HFFc6 (cell line): ENCODE measurements around the gene MLPH. TPM values are rescaled to one million over a fixed set of nuclear protein-coding genes. Genes with fewer than 3 reads are reported as not detected.

Source experiments
- DNase-seq: peaks from one replicate; pipeline ENCODE4 v3.0.0-alpha.2; 2018
- H3K27ac Mint-ChIP-seq: 2 replicates; pipeline ENCODE4 v1.8.0; 2020; ENCODE audit warnings: mild to moderate bottlenecking, mixed read lengths
- H3K27me3 Mint-ChIP-seq: 2 replicates; pipeline ENCODE4 v1.8.0; 2021; ENCODE audit warnings: mild to moderate bottlenecking, moderate library complexity, mixed read lengths; ENCODE audit not compliant: insufficient read depth
- H3K36me3 Mint-ChIP-seq: 2 replicates; pipeline ENCODE4 v1.8.0; 2021; ENCODE audit warnings: low read depth, mixed read lengths
- H3K4me1 Mint-ChIP-seq: 2 replicates; pipeline ENCODE4 v1.8.0; 2020; ENCODE audit warnings: low read depth, mixed read lengths
- H3K4me3 Mint-ChIP-seq: 2 replicates; pipeline ENCODE4 v1.8.0; 2020; ENCODE audit warnings: mild to moderate bottlenecking, moderate library complexity, mixed read lengths
- H3K9me3 Mint-ChIP-seq: 2 replicates; pipeline ENCODE4 v1.8.0; 2020; ENCODE audit warnings: mild to moderate bottlenecking, mixed read lengths
- total RNA-seq, 6 experiments: library from RNA; stranded (reverse); fragmentation: NEBNext Ultra II Directional; extraction: Animal tissue kit (Norgen Biotek cat#: 25700); gene quantifications; 2 replicates in 1 of 6; 3 replicates in 5 of 6; pipeline ENCODE4 v1.2.3, GENCODE V29; 2021
- TF ChIP-seq, protein P1 (sequence below): fragments of 200-600 bp; sonication (generic); IDR thresholded peaks from 2 replicates; pipeline ENCODE4 v1.5.0; 2021; ENCODE audit warnings: antibody characterized with exemption, mild to moderate bottlenecking

The MLPH gene
- total RNA-seq, 6 experiments from 2014 or later, result 32.0 to 44.1 (median 41.0) TPM

DNA sequence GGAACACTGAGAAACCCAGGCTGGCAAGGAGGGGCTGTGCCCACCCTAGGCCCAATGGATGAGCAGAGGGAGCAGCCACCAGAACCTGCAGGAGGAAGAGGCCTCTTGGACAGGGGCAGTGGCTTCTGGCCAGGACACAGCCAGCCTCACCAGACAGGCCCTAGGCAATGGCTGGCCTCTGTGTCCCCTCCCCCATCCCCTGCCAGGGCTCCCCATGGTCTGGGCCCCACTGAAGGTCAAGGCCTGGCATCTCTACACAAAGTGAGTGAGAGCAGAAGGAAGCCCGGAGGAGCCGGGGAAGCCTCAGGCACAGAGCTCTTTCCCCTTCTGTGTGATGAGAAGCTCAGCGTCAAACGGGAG lies 85.7 kb downstream of the MLPH start:
- TF ChIP-seq, protein P1, sequence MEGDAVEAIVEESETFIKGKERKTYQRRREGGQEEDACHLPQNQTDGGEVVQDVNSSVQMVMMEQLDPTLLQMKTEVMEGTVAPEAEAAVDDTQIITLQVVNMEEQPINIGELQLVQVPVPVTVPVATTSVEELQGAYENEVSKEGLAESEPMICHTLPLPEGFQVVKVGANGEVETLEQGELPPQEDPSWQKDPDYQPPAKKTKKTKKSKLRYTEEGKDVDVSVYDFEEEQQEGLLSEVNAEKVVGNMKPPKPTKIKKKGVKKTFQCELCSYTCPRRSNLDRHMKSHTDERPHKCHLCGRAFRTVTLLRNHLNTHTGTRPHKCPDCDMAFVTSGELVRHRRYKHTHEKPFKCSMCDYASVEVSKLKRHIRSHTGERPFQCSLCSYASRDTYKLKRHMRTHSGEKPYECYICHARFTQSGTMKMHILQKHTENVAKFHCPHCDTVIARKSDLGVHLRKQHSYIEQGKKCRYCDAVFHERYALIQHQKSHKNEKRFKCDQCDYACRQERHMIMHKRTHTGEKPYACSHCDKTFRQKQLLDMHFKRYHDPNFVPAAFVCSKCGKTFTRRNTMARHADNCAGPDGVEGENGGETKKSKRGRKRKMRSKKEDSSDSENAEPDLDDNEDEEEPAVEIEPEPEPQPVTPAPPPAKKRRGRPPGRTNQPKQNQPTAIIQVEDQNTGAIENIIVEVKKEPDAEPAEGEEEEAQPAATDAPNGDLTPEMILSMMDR, result no peak
- Mint-ChIP-seq H3K9me3 (no peaks in the 10 kb centered on the region), H3K27me3 (peaks cover 4% of the 10 kb centered on the region), H3K27ac (peak overlapping the region; percentile 73; the same call in 1 of the 2 replicates), H3K4me1 (peaks cover 13% of the 10 kb centered on the region), H3K36me3 (no peaks in the 10 kb centered on the region), H3K4me3 (no peak overlapping the region)
- no peak for DNase-seq

DNA sequence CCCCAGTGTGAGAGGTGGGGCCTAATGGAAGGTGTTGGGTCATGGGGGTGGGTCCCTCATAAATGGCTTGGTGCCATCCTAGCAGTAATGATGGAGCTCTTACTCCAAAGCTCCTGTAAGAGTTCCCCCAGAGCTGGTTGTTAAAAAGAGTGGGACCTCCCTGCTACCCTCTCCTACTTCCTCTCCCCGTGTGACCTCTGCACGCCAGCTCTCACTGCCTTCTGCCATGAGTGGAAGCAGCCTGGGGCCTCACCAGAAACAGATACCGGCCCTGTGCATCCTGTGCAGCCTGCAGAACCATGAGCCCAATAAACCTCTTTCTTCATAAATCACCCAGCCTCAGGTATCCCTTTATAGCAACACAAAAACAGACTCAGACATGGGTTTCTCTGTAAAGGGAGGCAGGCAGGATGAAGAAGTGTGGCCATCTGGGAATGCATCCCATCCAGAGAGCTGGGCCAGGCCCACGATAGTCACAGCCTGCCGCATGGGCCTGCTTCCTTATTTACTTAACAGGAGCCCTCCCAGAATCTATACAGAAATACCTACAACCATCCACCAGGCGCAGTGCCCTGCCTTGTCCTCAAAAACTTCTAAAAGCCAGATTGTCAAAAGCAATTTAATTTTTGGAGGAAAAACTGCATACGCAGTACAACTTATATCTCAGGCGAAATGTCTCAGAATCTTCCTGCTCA lies 86.8 kb downstream of the MLPH start:
- Mint-ChIP-seq H3K9me3 (no peaks in the 10 kb centered on the region), H3K27ac (no peak overlapping the region), H3K4me1 (peaks cover 13% of the 10 kb centered on the region), H3K4me3 (no peak overlapping the region), H3K36me3 (no peaks in the 10 kb centered on the region), H3K27me3 (no peaks in the 10 kb centered on the region; the same call in none of the 2 replicates)
- no peak for DNase-seq
- TF ChIP-seq, protein P1, result peak; percentile 31; the same call in 1 of the 2 replicates

DNA sequence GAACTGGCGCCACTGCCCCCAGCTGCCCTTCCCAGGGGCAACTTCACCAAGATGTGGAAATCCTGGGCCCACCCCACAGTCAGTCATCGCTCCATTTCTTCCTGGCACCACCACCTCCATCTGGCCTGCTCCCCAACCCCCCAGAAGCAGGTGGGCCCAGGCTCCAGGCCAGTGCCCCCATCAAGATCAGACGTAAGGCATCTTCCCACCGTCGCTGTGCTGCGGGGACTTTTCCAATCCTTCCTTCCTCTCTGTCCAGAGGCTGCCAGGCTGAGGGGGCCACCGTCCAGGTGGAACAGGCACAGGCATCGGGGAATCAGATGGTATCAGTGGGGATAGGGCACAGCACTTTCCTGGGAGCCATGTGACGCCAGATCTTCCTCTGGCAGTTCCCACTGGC lies 87.4 kb downstream of the MLPH start:
- Mint-ChIP-seq H3K9me3 (no peaks in the 10 kb centered on the region), H3K4me3 (no peak overlapping the region), H3K36me3 (no peaks in the 10 kb centered on the region), H3K4me1 (peaks cover 13% of the 10 kb centered on the region), H3K27me3 (peaks cover under 1% of the 10 kb centered on the region), H3K27ac (no peak overlapping the region)
- TF ChIP-seq, protein P1, result no peak
- DNase-seq, result no peak

DNA sequence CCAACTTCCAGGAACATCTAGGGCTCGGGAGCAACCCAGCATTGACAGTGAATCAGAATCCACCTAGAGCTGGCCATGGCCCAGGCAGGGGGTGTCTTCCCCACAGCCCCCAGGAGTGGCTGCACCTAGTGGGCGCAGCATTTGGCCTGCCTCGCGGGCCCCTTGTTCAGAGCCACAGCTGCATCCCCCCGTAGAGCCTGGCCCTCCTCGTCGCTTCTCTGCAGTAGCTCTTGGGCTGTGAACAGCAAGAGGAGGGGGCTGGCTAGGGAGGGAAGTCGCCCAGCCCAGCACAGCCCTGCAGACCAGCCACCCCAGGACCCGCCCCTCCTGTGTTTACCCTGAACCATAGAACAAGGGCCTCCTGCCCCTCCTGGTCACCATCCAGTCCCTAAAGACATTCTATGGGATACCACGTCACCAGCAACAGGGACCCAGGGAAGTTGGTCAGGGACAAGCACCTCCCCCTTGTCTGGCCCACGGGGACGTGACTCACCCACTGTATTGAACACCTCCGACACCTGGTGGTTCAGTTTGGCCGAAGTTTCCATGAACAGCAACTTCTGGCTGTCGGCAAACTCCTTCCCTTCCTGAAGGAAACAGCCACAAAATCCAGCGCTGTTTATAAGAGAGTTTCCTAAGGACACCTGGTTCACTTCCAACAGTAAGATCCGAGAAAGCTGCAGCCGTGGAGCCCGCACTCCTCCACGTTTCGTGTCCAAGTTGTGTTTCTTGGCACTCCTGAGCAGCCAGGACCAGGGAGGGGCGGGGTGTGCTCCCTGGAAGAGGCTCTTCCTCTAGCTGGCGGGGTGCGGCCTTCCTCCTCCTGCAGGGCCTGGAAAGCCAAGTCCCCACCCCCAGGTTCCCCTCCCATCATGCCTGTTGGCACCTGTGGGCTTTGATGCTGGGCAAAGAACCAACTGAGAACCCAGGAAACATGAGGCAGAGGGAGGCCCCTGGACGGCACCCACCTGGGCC lies 88.1 kb downstream of the MLPH start:
- Mint-ChIP-seq H3K27me3 (peaks cover 8% of the 10 kb centered on the region), H3K9me3 (no peaks in the 10 kb centered on the region), H3K27ac (no peak overlapping the region), H3K4me1 (peaks cover 13% of the 10 kb centered on the region), H3K4me3 (no peak overlapping the region), H3K36me3 (no peaks in the 10 kb centered on the region)
- TF ChIP-seq, protein P1, result no peak
- no peak for DNase-seq

DNA sequence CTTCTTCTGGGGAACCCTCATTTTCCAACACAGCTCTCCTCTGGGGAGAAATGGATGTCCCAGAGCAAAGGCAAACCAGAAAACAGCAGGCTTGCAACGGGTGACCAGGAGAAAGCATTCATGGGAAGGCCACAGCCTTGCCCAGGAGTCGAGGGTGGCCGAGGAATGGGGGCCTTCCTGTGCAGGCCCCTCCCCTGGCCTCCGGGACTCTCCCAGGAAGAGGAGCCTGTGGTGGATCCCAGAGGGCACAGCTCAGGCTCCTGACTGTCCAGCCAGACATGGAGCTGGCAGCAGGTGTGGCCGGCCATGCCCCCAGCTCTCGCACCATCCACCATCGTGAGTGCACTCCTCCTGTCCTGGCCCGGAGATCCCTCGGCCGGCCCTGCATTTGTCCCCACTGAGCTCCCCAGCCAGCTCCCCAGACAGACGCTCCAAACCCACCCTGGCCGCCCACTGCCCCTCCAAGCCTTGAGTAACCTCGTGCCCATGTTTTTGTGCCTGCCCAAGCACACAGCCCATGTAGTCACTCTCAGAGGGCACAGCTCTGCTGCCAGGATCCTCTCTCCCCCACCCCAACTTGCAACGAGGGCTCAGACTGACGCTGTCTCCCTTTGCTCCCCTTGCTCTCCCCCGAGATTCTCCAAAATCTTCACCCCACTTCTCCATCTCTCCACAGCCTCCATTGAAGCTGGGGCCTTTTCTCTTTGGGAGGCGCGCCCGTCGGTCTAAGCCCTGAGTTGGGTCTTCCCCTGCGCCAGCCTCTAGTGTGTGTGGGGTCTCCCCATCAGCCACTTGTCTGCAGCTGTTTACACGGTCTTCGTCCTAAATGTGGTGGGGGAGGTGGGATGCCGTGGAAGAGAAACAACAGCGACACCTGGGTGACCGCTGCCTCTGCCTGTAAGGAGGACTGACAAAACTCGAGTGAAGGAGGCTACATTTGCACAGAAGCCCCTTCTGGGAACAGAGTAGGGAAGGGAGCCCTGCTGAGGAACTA lies 89.1 kb downstream of the MLPH start:
- no peaks in the 10 kb centered on the region for H3K9me3 Mint-ChIP-seq
- H3K4me1 Mint-ChIP-seq, result peaks cover 13% of the 10 kb centered on the region
- H3K4me3 Mint-ChIP-seq, result no peak overlapping the region
- no peak for DNase-seq
- H3K27ac Mint-ChIP-seq, result no peak overlapping the region
- H3K36me3 Mint-ChIP-seq, result no peaks in the 10 kb centered on the region
- H3K27me3 Mint-ChIP-seq, result peaks cover 8% of the 10 kb centered on the region
- TF ChIP-seq, protein P1, result no peak
